ENCODE results near the gene TMEM92. TPM values are rescaled to one million over a fixed set of nuclear protein-coding genes. Genes with fewer than 3 reads are reported as not detected.
"Not testable (repeated sequence)": the region's sequence is repeated elsewhere in the genome, so short reads cannot be mapped to it uniquely, and the experiment has no call there.

TMEM92 gene
- total RNA-seq, 1 donor from 2014 or later: 1.6 TPM

- no peak overlapping the region for H3K27ac Mint-ChIP-seq
- TF ChIP-seq CTCF (conservative IDR thresholded peaks at IDR 0.05): no peak
- H3K4me3 Mint-ChIP-seq: peak overlapping the region; percentile 50
- peaks cover 51% of the 10 kb centered on the region for H3K4me1 Mint-ChIP-seq (ENCODE audit: unreplicated experiment)
- H3K36me3 Mint-ChIP-seq: no peaks in the 10 kb centered on the region
- no peak for DNase-seq (ENCODE audit: extremely low spot score, unreplicated experiment)
- H3K9me3 Mint-ChIP-seq: no peaks in the 10 kb centered on the region
- peaks cover 19% of the 10 kb centered on the region for H3K27me3 Mint-ChIP-seq
These were observed 7.0 kb upstream of the TMEM92 start for GRCh38 chr17:50267074-50267841.

- peaks cover 50% of the 10 kb centered on the region for H3K4me1 Mint-ChIP-seq (ENCODE audit: unreplicated experiment)
These were observed 6.2 kb upstream of the TMEM92 start for GRCh38 chr17:50268026-50268425.

GRCh38 chr17:50268743-50269275, 5.5 kb upstream of the TMEM92 start:
- Mint-ChIP-seq H3K9me3 (no peaks in the 10 kb centered on the region), H3K27me3 (peaks cover 14% of the 10 kb centered on the region), H3K4me3 (no peak overlapping the region), H3K4me1 (ENCODE audit: unreplicated experiment) (peaks cover 42% of the 10 kb centered on the region), H3K27ac (no peak overlapping the region), H3K36me3 (no peaks in the 10 kb centered on the region)
- DNase-seq (ENCODE audit: extremely low spot score, unreplicated experiment): no peak
- TF ChIP-seq CTCF (conservative IDR thresholded peaks at IDR 0.05): no peak

More at GRCh38 chr17:50268026-50268425, 6.2 kb upstream of the TMEM92 start:
- Mint-ChIP-seq H3K27ac (no peak overlapping the region), H3K4me3 (peak overlapping the region; percentile 25), H3K36me3 (no peaks in the 10 kb centered on the region), H3K27me3 (peaks cover 20% of the 10 kb centered on the region), H3K9me3 (no peaks in the 10 kb centered on the region)
- TF ChIP-seq CTCF (conservative IDR thresholded peaks at IDR 0.05): no peak
- no peak for DNase-seq (ENCODE audit: extremely low spot score, unreplicated experiment)

- no peak overlapping the region for H3K27ac Mint-ChIP-seq
- H3K4me1 Mint-ChIP-seq (ENCODE audit: unreplicated experiment): peaks cover 44% of the 10 kb centered on the region
- H3K36me3 Mint-ChIP-seq: no peaks in the 10 kb centered on the region
- TF ChIP-seq CTCF (conservative IDR thresholded peaks at IDR 0.05): peak; percentile 84
- H3K9me3 Mint-ChIP-seq: no peaks in the 10 kb centered on the region
- H3K4me3 Mint-ChIP-seq: no peak overlapping the region
- H3K27me3 Mint-ChIP-seq: peaks cover 17% of the 10 kb centered on the region
- peak; percentile 72 for DNase-seq (ENCODE audit: extremely low spot score, unreplicated experiment)
These were observed 4.5 kb upstream of the TMEM92 start for GRCh38 chr17:50269477-50270434.

- peak; percentile 47 for TF ChIP-seq CTCF (conservative IDR thresholded peaks at IDR 0.05)
- no peak for DNase-seq (ENCODE audit: extremely low spot score, unreplicated experiment)
- peaks cover 49% of the 10 kb centered on the region for H3K4me1 Mint-ChIP-seq (ENCODE audit: unreplicated experiment)
- H3K4me3 Mint-ChIP-seq: no peak overlapping the region
- H3K27ac Mint-ChIP-seq: no peak overlapping the region
- peaks cover 22% of the 10 kb centered on the region for H3K27me3 Mint-ChIP-seq
- no peaks in the 10 kb centered on the region for H3K36me3 Mint-ChIP-seq
- no peaks in the 10 kb centered on the region for H3K9me3 Mint-ChIP-seq
These were observed 3.6 kb upstream of the TMEM92 start for GRCh38 chr17:50270435-50271362.

GRCh38 chr17:50271363-50271750, 2.9 kb upstream of the TMEM92 start:
- H3K9me3 Mint-ChIP-seq; H3K36me3 Mint-ChIP-seq; H3K27ac Mint-ChIP-seq; DNase-seq (ENCODE audit: extremely low spot score, unreplicated experiment); H3K4me3 Mint-ChIP-seq: not testable (repeated sequence)
- peaks cover 43% of the 10 kb centered on the region for H3K4me1 Mint-ChIP-seq (ENCODE audit: unreplicated experiment)
- peaks cover 20% of the 10 kb centered on the region for H3K27me3 Mint-ChIP-seq

Data from type B pancreatic cell (in vitro differentiated cells).